H1 (cell line): ENCODE data around the gene FOXN3.

Experiments
- ATF3 ChIP-seq: IDR thresholded peaks from 2 replicates; pipeline ENCODE4 v1.6.1; 2011; ENCODE audit warnings: low read depth, mild to moderate bottlenecking, low read length; ENCODE audit not compliant: insufficient read depth
- CTCF ChIP-seq, 3 experiments: IDR thresholded peaks; 1 replicate in 2 of 3; 2 replicates in 1 of 3; pipeline versions ENCODE4 v1.5.1 to v1.6.1; 2011; ENCODE audit warnings: low read length in 3 of 3, mild to moderate bottlenecking in 3 of 3, inconsistent platforms in 2 of 3, low read depth in 1 of 3, moderate library complexity in 1 of 3; ENCODE audit not compliant: insufficient read depth in 1 of 3; ENCODE audit errors: control extremely low read depth in 1 of 3
- EGR1 ChIP-seq: IDR thresholded peaks from 2 replicates; pipeline ENCODE4 v1.6.1; 2011; ENCODE audit warnings: low read depth, low read length, borderline replicate concordance
- EP300 ChIP-seq, 2 experiments: IDR thresholded peaks; 1 replicate in 1 of 2; 2 replicates in 1 of 2; pipeline ENCODE4 v1.6.1; 2011 to 2012; ENCODE audit warnings: low read depth in 2 of 2, low read length in 2 of 2, mild to moderate bottlenecking in 2 of 2, borderline replicate concordance in 1 of 2, inconsistent platforms in 1 of 2, moderate library complexity in 1 of 2
- EZH2 ChIP-seq: fragments of 200-600 bp; sonication (generic); IDR thresholded peaks from 2 replicates; pipeline ENCODE4 v1.7.1; 2012; ENCODE audit warnings: low read depth, mild to moderate bottlenecking, moderate library complexity, low read length, inconsistent platforms; ENCODE audit not compliant: severe bottlenecking

GRCh38 chr14:89371585-89372511 is 45.2 kb downstream of the FOXN3 start:
- TF ChIP-seq EP300 (IDR thresholded peaks at IDR 0.05; ENCODE audit: borderline replicate concordance in 1 of 2, low read depth in 2 of 2, low read length in 2 of 2) (no peak), ATF3 (no peak), EZH2 (no peak), EGR1 (no peak), CTCF (IDR thresholded peaks at IDR 0.05; ENCODE audit: control extremely low read depth in 1 of 3, insufficient read depth in 1 of 3, low read depth in 1 of 3, low read length in 3 of 3) (no peak)
